Heart left ventricle (tissue), 13 donors: ENCODE measurements around the gene EXOC4.

Experiments
- CTCF ChIP-seq, 12 donors: fragments of 200-600 bp; sonication (generic) in 4 of 12; IDR thresholded peaks; one replicate each; pipeline versions ENCODE4 v1.5.0 to v1.8.0; 2018 to 2022; ENCODE audit warnings: antibody characterized with exemption in 12 of 12, mild to moderate bottlenecking in 5 of 12
- POLR2A ChIP-seq, 2 donors: fragments of 450-650 bp; IDR thresholded peaks; one replicate each; pipeline ENCODE4 v1.6.1; 2017; ENCODE audit warnings: antibody characterized with exemption in 2 of 2, mild to moderate bottlenecking in 2 of 2, moderate library complexity in 2 of 2
- donor health status: ischemic (EF 13 %, LVEDD 7.1; RV severe dilation, severe dysfunction).
- donor health status: DM: no; HTN: yes; CAD: no.
- donor health status: DM: no; HTN: no; CAD: no.
- donor health status: ischemic (EF 25% LVEDD 6.9; RV normal size, moderate dysfunction).
- donor health status: ischemic (EF 25% LVEDD 5.7; RV mildly dilated, moderate dysfunction).
- donor health status: ischemic (EF 35%, LVEDD 5.7; RV mildly dilated, moderate dysfunction).
- donor health status: nonischemic (EF 11% LVEDD 7.7; RV severe dilation, severe dysfunction).
- donor health status: DM: yes; HTN: yes; CAD: no.
- donor health status: PGD.
- donor health status: ischemic (EF 29% LVEDD 5.4; RV normal size, mild dysfunction).
- donor health status: nonischemic (EF 23%, LVEDD 6.1; RV moderate dilation, normal function).

GRCh38 chr7:133353775-133354174 lies 100.9 kb downstream of the EXOC4 start:
- TF ChIP-seq CTCF (IDR thresholded peaks at IDR 0.05): no peak
- TF ChIP-seq POLR2A (IDR thresholded peaks at IDR 0.05): no peak
